Stimulated activated CD4-positive, alpha-beta T cell treated with anti-CD3 and anti-CD28 coated beads, Interleukin-1b, Interleukin-23, amount 100 ng/mL, for 24 hours (primary cell): ENCODE measurements around the gene ZFP36.
"Not testable (repeated sequence)": the region's sequence is repeated elsewhere in the genome, so short reads cannot be mapped to it uniquely, and the experiment has no call there.

ENCODE experiments used
- DNase-seq, 4 experiments: peaks; one replicate each; pipeline ENCODE4 v3.0.0-alpha.2; 2020; ENCODE audit warnings: low read depth in 4 of 4, low spot score in 1 of 4

Gene ZFP36

DNA sequence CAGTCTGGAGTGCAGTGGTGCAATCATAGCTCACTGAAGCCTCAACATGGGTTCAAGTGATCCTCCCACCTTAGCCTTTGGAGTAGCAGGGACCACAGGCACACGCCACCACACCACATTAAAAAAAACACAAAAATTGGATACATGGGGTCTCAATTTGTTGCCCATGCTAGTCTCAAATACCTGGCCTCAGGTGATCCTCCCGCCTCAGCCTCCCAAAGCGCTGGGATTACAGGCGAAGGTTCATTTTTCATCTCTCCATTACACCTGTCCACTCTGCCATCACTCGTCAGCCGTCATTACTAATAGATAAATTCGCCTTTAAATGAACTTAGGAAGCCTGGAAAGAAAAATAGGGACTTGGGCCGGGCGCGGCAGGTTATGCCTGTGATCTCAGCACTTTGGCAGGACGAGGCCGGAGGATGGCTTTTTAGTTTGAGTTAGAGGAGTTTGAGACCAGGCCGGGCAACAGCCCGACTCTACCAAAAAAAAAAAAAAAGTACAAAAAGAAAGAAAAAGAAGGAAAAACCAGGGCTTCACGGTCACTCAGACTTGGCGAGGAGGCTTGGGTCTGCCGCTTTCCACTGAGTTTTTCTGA is 38.0 kb downstream of the ZFP36 start:
- no peak for DNase-seq

DNA sequence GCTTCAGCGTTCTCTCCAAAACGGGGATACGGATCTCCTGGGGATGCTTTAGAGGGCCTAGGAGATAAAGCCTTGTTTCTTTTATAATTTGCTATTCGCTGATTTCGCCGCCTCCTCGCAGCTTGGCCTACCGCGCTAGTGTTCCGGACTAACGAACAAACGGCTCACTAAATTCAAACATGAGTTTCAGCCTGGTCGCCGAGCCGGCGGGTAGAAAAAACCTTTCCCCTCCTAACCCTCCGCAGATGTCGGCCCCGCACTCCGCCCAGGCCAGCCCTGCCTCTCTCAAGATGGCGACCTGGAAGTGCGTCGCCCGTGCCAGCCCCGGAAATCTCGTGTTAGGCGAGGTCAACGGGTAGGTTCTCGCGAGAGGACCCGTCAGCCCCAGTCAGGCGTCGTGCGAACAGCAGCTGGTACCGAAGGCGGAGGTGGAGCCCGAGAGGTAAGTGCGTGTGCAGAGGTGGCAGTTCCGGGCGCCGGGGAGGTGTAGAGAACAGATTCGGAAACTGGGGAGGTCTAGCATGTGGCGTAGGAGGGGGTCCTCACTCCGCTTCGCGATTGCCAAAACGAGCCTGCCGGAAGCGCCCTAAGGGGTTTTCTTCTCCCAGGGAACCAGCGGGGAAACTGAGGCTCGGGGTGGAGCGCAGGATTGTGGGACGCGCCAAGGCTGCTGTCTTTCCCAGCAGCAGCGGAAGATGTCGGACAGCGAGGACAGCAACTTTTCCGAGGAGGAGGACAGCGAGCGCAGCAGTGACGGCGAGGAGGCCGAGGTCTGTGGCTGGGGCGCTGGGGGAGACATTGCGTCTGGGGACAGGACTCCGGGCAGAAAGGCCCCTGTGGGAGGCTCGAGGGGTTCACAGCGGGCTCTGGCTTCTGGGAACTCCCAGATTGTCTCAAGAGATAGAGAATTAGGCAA is 38.8 kb downstream of the ZFP36 start, which contains the start of gene SUPT5H:
Gene SUPT5H (plus strand): TSS at position 387 of the 916 bp plus-strand sequence. CDS start 309 bp downstream, at position 696.
- peak; percentile 90 to 97 (median 94) for DNase-seq

GRCh38 chr19:39446365-39447084 is 39.9 kb downstream of the ZFP36 start:
- no peak for DNase-seq

DNA sequence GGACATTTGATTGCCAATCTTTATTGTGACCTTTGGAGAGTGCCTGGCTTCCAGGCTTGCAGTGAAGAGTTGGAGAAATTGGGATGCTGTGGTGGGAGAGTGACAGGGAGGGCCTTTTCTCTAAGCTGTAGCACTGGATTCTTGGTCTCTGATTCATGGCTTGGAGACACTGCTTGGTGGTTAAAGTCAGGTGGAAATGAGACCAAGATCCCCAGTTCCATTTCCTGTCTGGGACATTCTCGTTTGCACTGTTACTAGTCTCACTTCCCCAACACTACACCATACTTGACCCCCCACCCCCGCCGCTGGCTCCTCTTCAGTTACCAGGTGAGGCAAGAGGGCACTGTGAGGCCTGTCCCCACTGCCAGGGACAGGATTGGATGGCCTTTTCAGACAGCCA is 41.6 kb downstream of the ZFP36 start:
- DNase-seq = no peak

- no peak for DNase-seq
These were observed 42.6 kb downstream of the ZFP36 start for GRCh38 chr19:39449116-39449797.

DNA sequence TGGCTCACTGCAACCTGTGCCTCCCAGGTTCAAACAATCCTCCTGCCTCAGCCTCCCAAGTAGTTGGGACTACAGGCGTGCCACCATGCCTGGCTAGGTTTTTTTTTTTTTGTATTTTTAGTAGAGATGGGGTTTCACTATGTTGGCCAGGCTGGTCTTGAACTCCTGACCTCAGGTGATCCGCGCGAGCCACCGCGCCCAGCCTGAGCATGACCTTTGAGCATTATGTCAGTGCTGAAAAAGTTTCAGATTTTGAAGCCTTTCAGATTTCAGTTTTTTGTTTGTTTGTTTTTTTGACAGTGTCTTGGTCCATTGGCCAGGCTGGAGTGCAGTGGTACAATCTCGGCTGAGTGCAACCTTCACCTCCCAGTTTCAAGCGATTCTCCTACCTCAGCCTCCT is 44.6 kb downstream of the ZFP36 start:
- DNase-seq = not testable (repeated sequence)
